Stimulated activated CD4-positive, alpha-beta T cell treated with anti-CD3 and anti-CD28 coated beads, TNF-alpha, amount 100 ng/mL, for 1 hour (primary cell): Measurements from ENCODE around the gene CRYAB.
A peak's percentile ranks its signal among the peaks of the same experiment; 100 is the strongest.

ENCODE experiments used
- DNase-seq, 3 donors: peaks; one replicate each; pipeline ENCODE4 v3.0.0-alpha.2; 2020; ENCODE audit warnings: low read depth in 3 of 3, low spot score in 1 of 3

The CRYAB gene, protein sequence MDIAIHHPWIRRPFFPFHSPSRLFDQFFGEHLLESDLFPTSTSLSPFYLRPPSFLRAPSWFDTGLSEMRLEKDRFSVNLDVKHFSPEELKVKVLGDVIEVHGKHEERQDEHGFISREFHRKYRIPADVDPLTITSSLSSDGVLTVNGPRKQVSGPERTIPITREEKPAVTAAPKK

DNA sequence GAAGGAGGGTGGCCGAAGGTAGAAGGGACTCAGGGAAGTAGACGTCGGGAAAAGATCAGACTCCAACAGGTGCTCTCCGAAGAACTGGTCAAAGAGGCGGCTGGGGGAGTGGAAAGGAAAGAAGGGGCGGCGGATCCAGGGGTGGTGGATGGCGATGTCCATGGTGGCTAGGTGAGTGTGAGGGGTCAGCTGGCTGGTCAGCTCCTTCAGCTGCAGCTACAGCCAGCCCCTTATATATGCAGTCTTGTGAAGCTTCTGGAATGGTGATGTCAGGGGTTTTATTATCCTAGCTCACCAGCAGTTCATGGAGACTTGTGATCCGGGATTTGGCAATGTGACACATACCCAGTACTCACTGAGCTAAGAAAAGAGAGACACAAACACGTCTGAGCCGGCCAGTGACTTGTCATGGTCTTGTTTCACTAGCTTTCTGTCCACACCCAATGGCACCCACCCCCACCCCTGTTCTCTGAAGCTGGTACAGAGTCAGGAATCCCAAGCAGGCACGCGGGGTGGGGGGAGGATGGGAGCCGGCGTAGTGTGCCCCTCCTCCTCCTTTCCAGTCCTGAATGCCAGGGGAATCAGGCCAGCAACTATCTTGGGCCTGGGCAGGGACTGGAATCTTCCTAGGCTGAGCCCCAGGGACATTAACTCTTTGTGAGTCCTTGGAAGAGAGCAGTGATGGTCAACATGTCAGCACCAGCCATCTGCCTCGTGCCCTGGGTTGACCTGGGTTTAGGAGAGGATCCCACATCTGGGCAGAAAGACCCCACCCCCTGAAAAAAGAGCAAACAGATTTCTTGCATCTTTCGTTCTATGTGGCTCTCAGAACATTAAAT, at the start of gene CRYAB:
CRYAB (minus strand) TSS at position 208 of the 839 bp plus-strand sequence; CDS start at position 162, 46 bp downstream.
- DNase-seq: no peak

DNA sequence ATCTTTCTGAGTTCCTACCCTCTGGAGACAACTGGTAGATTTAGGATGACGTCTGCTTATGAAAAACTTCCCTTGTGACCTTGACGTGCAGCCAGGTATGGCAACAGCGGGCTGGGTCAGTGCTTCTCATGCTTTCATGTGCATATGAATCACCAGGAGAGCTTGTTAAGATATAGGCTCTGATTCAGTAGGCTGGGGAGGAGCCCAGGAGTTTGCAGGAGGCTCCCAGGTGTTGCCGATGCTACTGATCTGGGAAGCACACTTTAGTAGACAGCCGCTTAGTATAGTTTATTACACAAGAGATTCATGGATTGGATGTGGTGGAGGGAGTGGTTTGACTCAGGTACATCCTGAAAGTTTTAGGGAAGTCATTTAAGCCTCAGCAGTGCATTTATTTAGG, 49.3 kb upstream of the CRYAB start:
- DNase-seq: no peak

DNA sequence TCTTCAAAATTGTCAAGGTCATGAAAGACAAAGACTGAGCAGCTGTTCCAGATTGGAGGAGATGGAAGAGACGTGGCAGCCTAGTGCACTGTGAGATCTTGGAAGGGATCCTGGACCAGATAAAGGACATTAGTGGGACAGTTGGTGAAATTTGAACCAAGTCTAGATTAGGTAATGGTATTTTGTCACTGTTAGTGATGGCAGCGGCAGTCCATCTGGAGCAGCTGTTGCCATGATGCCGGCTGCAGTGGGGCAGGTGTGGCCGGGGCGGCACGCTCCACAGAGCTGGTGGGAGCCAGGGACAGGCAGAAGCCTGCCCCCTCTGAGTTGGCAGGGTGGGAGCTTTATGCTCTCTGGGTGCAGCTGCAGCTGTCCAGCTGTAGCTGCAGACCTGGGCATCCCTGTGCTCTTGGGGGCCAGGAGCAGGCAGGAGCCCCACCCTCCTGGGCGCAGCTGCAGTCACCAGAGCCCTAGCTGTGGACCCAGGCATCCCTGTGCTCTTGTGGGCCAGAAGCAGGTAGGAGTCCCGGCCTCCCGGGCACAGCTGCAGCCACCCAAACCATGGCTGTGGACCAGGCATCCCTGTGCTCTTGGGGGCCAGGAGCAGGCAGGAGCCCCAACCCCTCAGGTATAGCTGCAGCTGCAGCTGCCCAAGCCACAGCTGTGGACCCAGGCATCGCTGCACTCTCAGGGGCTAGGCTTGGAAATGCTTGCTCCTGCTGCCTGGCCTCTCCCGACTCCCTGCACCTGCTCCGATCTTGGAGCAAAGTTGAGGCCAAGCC, 46.3 kb upstream of the CRYAB start:
- no peak for DNase-seq

DNA sequence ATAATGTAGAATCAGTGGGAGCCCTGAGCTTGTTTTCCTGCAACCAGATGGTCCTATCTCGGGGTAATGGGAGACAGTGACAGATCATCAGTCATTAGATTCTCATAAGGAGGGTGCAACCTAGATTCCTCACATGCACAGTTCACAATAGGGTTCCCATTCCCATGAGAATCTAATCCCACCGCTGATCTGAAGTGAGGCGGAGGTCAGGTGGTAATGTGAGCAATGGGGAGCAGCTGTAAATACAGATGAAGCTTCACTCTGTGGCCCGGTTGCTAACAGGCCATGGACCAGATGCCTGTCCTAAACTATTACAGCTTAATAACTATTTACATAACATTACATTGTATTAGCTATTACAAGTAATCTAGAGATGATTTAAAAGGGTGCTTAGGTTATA, 42.6 kb upstream of the CRYAB start:
- DNase-seq: no peak

DNA sequence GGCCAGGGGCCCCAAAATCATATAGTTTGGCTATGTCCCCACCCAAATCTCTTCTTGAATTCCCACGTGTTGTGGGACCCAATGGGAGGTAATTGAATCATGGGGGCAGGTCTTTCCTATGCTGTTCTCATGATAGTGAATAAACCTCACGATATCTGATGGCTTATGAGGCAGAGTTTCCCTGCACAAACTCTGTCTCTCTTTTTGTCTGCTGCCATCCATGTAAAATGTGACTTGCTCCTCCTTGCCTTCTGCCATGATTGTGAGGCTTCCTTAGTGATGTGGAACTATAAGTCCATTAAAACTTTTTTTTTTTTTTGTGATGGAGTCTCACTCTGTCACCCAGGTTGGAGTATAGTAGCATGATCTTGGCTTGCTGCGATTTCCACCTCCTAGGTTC, 40.0 kb upstream of the CRYAB start:
- DNase-seq: no peak

DNA sequence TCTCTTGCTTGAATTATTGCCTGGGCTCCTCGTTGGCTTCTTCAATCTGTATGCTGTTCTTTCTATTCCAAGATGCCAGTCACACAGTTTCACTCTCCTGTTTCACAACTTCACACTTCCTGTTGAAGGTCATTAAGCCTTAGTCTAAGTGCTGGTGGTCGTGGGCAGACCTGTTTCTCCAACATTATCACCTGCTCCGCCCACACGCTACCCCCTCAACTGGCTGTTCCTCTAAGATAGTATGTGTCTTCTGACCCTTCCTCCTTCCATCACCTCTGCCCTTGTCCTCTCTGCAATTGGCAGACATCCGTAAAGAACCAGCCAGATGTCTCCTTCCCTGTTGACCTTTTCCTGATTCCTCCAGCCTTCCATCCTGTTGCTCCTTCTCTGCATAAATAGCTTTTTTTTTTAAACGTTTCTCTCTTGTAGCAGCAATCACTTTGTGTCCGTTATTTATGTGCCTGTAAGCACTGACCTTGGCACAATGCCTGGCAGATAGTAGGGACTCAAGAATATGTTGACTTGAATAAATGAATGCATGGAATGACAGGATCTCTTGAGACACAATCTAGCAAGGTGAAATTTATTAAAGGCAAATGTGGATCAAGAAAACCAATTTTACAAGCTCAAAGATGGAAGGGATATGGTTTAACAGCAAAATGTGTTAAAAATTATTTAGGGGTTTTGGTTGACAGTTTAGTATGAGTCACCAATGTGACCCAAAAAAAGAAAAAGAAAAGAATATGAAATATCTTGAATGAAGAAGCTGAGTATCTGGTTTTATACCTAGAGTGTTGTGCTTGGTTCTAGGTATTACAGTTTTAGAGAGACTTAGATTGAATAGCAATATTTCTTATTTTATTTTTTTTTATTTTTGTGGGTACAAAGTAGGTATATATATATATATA, 38.2 kb upstream of the CRYAB start:
- no peak for DNase-seq

DNA sequence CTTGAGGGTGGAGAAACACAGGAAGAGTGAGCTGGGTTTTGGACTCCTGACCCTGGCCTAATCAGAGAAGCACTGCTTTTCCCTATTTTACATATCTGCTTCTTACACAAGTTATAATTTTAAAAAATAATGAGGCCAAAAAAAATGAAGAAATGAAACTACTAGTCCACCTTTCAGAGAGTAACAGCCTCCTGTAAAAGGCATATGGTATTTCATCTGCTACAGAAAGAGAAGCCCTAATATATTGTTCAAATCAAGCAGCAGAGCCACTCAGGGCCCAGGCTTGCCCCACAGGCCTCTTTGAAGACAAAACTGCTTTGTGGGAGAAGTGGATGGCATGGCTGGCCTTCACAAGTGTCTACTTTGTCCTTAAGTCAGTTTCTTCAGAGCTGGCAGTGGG, 35.6 kb upstream of the CRYAB start:
- no peak for DNase-seq

DNA sequence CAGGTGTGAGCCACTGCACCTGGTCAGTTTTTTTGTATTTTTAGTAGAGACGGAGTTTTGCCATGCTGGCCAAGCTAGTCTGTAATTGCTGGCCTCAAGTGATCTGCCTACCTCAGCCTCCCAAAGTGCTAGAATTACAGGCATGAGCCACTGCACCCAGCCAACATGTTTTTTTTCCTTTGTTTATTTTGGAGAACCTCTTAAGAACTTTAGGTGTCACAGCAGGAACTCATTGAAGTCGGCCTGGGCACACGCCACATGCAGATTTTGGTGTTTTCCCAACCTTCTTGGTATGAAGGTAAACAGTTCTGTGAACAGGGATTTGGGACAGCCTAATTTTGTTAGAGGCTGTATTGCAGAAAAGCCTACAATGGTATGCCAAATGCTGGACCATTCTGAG, 34.9 kb upstream of the CRYAB start:
- DNase-seq: no peak

DNA sequence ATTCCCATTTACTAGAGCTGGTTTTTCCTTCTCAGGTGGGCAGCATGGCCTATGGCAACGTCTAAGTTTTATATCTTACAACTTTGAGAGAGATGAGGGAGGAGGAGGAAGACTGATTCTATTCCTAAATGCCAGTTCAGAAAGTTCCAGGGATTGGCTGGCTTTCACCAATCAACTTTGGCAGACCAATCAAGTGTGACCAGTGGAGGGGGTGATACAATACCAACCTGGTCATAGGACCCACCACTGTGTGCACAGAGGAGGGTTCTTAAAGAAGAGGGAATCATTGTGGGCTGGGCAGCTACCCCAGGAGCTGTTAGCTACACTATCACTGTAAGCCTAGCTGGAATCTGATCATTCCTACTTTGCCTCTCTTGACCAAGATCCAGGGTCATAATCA, 33.6 kb upstream of the CRYAB start:
- no peak for DNase-seq

DNA sequence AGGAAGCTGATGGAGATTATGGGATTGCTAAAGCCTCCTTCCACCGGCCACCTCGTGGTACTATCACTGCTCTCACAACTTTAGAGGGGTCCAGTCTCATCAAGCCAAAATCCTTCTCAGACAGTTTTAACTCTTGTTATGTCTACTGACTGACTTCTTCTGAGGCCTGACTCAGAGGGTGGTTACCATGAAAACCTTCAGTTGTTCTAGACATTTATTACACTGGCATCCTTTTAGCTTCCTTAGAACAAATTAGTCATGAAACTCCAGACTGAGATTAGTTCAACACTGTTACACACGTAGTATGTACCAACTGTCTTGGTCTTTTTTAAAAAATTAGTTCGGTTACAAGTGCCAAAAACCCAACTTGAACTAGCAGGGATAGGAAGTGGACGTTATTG, 33.1 kb upstream of the CRYAB start:
- no peak for DNase-seq

DNA sequence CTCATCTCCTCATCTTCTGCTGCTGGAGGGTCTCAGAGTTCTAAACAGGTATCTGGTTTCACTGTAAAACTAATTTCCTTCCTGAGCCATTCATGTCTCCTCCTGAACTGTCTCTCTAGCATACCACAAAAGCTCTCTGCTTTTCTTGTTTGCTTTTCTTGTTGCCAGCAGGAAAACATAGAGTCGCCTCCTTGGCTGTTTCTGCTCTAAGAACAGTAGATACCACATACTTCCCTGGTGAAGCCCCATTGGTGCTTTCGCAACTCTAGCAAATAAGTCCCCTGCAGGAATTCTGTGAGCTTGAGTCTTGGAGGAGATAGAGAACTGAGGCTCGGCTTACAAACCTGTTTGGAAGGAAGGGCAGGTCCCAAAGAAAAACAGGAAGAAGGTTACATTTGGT, 32.6 kb upstream of the CRYAB start:
- no peak for DNase-seq

DNA sequence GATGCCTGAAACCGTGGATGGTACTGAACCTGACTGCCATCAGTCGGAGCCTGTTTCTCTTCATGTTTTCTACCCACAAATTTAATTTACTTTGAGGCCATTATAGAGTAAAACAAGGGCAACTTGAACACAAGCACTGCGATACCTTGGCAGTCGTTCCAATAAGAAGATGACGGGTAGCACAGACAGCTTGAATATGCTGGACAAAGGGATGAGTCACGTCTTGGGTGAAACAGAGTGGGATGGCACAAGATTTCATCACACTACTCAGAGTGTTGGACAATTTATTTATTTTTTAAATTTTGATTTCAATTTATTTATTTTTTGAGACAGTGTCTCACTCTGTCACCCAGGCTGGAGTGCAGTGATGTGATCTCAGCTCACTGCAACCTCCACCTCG, 31.3 kb upstream of the CRYAB start:
- no peak for DNase-seq

DNA sequence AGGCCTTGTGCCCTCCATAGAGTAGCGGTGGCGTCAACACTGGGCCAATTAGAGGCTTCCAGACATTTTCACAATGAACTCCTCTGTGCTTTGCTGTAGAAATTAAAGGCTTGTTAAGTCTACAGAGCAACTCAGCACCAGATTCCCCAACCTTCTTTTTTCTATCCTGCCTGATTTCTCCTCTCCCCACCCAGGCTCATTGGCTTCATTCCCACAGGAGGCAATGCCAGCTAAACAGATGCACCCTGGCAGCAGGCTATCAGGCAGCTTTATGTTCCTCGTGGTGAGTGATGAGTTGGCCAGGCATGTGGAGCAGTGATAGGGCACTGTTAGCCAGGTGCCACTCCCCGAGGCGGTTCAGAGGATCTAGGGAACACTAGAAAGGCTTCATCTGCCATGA, 30.4 kb upstream of the CRYAB start:
- no peak for DNase-seq

DNA sequence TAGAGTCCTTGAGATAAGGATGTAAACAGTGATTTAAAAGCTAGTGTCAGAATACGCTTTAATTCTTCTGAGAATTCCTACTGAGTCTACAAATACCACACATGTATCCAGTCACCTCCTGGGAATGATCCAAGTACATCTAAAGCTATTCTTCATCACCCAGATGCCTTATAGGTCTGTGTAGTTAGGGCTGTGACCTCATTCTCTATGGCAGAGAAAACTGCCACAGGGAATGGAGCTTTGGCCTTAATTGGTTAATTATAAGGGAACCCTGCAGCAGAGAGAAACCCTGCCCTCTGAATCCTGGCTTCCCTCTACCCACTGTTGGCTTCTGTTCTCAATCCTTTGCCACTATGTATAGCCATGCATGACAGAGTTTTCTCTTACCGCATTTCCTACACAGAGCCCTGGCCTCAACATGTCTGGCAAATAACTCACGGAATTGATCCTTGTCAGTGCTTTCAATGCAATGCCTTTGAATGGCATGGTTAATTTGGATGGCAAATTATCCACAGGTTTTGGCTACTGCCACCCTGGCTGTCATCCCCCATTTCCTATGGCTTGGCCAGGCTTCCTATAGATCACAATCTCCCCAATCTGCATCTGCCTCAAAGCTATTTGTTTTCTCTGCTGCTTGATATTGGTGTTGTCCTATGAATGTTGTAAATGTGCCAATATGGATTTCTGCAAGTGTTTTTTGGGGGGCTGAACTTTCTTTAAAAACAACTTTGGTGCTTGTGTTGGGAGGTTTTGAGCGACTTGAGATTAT, 28.4 kb upstream of the CRYAB start:
- no peak for DNase-seq

DNA sequence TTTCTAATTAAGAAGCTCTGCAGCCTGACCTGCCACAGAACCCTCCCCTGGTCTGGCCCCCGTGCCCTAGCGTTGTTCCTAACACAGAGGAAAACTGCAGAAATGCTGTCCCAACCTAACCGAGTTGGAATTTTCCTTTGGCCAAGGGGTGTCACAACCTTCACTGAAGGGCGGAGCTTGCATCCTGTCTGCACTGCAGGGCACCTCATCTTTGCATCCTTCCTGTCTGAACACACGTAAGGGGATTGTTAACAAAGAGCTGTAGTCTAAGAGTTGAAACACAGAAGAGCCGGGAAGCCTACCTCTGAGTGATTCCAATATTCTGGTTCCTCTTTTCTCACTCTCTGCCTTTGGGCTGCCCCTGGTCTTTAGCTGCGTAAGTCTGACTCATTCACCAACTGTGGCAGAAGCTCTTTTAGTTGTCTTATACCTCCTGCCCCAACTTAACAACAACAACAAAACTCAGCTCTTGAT, 27.2 kb upstream of the CRYAB start:
- no peak for DNase-seq

DNA sequence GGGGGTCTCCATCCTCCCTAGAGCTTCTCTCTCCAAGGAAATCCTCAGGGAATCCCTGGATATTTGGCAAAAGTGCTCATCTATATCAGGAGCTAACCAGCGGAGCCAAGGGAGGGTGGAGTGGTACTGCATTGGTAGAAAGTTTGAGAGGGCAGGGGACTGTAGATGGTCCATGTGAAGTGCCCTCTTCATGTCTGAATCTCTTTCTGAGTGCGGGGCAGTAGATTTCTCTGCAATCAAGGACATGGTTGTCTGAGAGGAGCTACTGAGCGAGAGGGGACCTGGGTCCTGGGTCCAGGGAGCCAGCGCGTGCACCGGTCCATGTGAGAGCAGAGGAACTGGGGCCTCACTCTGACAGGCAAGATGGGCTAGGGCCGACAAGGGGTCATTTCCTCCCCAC, 26.3 kb upstream of the CRYAB start:
- DNase-seq: no peak

DNA sequence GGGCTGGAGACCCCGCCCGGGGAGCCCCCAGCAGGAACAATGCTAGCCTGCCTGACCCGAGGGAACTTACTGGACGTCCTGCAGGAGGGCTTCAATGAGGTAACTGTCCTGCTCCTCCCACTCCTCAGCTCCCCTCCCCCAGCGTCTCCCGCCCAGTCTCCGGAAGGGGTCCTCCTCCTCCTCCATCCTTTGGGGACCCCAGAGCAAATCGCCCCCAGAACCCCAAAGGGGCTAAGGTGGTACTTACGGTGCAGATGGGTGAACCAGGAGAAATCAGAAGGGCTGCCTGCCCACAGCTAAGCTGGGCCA, 25.8 kb upstream of the CRYAB start:
- peak in 1 of 3 donors; percentile 13 for DNase-seq

DNA sequence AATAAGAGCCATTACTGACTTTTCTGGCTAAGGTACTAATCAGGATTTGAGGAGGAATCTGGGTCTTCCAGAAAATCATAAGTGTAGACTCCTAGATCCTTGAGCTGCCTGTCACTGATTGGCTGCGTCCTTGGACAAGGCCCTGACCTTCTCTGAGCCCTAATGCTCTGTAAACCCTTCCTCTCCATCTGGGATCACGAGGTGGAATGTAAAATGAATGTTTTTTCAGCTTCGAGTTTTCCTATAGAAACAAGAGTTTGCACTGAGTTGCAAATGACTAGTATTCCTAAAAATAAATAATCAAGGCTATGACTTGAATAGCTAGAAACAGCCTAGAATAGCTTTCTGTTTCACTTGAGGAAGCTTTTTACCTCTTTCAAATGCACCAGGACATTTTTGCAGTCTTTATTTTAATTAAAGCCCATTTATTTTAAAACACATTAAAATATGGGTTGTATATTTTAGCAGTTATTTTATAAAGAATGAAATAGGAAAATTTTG, 24.5 kb upstream of the CRYAB start:
- no peak for DNase-seq

DNA sequence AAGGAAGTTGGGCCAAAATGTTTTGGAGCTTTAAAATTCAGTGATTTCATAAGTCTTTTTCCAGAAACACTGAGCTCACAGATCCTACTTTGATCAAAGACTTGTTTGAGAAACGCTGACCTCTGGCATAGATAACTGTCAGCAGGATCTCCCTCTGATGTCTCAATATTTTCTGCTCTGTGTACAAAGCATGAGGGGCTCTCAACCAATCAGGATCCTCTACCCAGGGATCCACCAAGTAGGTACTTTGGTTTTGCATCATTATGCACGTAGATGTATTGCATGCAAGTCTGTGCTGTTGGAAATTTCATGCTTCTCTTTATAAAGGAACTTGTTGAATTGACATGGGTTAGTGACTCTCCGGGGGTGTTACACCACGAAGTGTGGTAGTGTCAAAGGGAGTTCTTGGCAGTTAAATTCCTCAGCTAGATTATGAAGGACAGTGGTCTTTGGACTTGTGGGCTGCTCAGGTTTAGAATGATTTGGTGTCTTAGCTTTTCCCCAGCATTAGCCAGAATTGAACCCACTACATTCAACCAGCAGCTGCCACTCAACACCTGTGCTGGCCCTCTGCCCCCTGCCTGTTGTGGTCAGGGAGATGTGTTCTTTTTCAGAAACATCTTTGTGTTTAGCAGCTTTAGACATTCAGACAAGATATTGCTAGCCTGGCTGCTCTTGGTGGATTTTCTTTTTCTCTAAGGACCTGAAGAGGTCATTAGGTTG, 23.9 kb upstream of the CRYAB start:
- DNase-seq: no peak

DNA sequence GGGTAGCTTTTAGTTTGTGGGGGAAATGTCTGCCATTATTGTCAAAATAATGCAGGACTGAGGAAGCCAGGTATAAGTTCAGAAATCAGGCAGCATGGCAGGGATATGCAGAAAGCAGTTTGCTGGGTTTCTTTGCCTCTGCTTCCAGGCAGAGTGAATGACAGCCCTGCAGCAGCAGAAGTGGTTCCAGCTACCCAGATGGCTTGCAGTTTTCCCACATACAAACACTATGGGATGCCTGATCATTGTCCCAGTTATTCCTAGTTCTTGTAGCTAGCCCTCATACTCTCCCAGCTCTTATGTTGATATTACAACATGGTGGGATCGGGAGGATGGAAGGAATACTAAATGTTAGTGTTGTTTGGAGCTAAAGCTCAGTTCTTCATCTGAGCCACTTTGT, 22.7 kb upstream of the CRYAB start:
- DNase-seq: no peak
